ENCODE results near the gene FEM1A.

- TF ChIP-seq, protein P1, sequence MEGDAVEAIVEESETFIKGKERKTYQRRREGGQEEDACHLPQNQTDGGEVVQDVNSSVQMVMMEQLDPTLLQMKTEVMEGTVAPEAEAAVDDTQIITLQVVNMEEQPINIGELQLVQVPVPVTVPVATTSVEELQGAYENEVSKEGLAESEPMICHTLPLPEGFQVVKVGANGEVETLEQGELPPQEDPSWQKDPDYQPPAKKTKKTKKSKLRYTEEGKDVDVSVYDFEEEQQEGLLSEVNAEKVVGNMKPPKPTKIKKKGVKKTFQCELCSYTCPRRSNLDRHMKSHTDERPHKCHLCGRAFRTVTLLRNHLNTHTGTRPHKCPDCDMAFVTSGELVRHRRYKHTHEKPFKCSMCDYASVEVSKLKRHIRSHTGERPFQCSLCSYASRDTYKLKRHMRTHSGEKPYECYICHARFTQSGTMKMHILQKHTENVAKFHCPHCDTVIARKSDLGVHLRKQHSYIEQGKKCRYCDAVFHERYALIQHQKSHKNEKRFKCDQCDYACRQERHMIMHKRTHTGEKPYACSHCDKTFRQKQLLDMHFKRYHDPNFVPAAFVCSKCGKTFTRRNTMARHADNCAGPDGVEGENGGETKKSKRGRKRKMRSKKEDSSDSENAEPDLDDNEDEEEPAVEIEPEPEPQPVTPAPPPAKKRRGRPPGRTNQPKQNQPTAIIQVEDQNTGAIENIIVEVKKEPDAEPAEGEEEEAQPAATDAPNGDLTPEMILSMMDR (IDR thresholded peaks at IDR 0.05; ENCODE audit: extremely low read depth in 1 of 2, insufficient read depth in 1 of 2, low read depth in 1 of 2, low read length in 2 of 2), result no peak
- TF ChIP-seq JUN (IDR thresholded peaks at IDR 0.05; ENCODE audit: borderline replicate concordance, insufficient read depth, insufficient read length, low read depth), result no peak
Measured at GRCh38 chr19:4806384-4806783, 14.8 kb downstream of the FEM1A start.

All from endothelial cell of umbilical vein (primary cell).